Tibial artery (tissue), 4 donors: ENCODE data around the gene DLGAP5.

Experiments
- DNase-seq, 2 donors: peaks; one replicate each; pipeline ENCODE4 v3.0.0-alpha.2; 2019
- H3K27ac ChIP-seq, 2 donors: fragments of 200-600 bp; sonication (generic) in 1 of 2; 1 replicate in 1 of 2; 2 replicates in 1 of 2; pipeline ENCODE4 v1.5.1; 2018 to 2019; ENCODE audit warnings: mild to moderate bottlenecking in 1 of 2
- H3K27me3 ChIP-seq, 2 donors: fragments of 200-600 bp; sonication (generic) in 1 of 2; one replicate each; pipeline versions ENCODE4 v1.5.1 to v1.6.0; 2016 to 2019
- H3K36me3 ChIP-seq, 3 donors: fragments of 200-600 bp; sonication (generic) in 2 of 3; one replicate each; pipeline ENCODE4 v1.5.1; 2016 to 2019; ENCODE audit warnings: mild to moderate bottlenecking in 2 of 3
- H3K4me1 ChIP-seq, 4 donors: fragments of 200-600 bp; sonication (generic) in 2 of 4; 1 replicate in 3 of 4; 2 replicates in 1 of 4; pipeline ENCODE4 v1.5.1; 2016 to 2019
- H3K4me3 ChIP-seq, 2 donors: fragments of 200-600 bp; sonication (generic) in 1 of 2; 1 replicate in 1 of 2; 2 replicates in 1 of 2; pipeline ENCODE4 v1.5.1; 2018 to 2019; ENCODE audit warnings: mild to moderate bottlenecking in 2 of 2
- H3K9me3 ChIP-seq, 3 donors: fragments of 200-600 bp; sonication (generic) in 1 of 3; one replicate each; pipeline ENCODE4 v1.5.1; 2016 to 2019
- intact Hi-C: fragments of 100-400 bp; cut with DNase I; formaldehyde crosslinking; loops from one replicate; pipeline ENCODE4 v1.15.0; 2023; ENCODE audit warnings: low total_unique reads
- TF ChIP-seq, protein P1 (sequence below), 2 experiments: fragments of 200-600 bp in 1 of 2; fragments of 450-650 bp in 1 of 2; IDR thresholded peaks; one replicate each; pipeline ENCODE4 v1.5.1; 2017 to 2019; ENCODE audit warnings: antibody characterized with exemption in 2 of 2, mild to moderate bottlenecking in 1 of 2, moderate library complexity in 1 of 2

DLGAP5 gene

GRCh38 chr14:55194656-55195355 is 3.4 kb upstream of the DLGAP5 start:
- Histone ChIP-seq H3K4me3 (no peak overlapping the region), H3K9me3 (no peaks in the 10 kb centered on the region), H3K27ac (no peak overlapping the region), H3K36me3 (no peaks in the 10 kb centered on the region), H3K27me3 (no peaks in the 10 kb centered on the region), H3K4me1 (peaks cover 0 to 6% (median 6%) of the 10 kb centered on the region in 4 donors)
- TF ChIP-seq, protein P1, sequence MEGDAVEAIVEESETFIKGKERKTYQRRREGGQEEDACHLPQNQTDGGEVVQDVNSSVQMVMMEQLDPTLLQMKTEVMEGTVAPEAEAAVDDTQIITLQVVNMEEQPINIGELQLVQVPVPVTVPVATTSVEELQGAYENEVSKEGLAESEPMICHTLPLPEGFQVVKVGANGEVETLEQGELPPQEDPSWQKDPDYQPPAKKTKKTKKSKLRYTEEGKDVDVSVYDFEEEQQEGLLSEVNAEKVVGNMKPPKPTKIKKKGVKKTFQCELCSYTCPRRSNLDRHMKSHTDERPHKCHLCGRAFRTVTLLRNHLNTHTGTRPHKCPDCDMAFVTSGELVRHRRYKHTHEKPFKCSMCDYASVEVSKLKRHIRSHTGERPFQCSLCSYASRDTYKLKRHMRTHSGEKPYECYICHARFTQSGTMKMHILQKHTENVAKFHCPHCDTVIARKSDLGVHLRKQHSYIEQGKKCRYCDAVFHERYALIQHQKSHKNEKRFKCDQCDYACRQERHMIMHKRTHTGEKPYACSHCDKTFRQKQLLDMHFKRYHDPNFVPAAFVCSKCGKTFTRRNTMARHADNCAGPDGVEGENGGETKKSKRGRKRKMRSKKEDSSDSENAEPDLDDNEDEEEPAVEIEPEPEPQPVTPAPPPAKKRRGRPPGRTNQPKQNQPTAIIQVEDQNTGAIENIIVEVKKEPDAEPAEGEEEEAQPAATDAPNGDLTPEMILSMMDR (IDR thresholded peaks at IDR 0.05) = no peak
- intact Hi-C loops = no loop called here
- no peak for DNase-seq

- H3K4me3 ChIP-seq = peak overlapping the region; percentile 56 to 63
- intact Hi-C loops = no loop called here
- TF ChIP-seq, protein P1 (IDR thresholded peaks at IDR 0.05) = no peak
- no peaks in the 10 kb centered on the region for H3K27me3 ChIP-seq
- H3K9me3 ChIP-seq = no peaks in the 10 kb centered on the region
- no peak for DNase-seq
- H3K4me1 ChIP-seq = peaks cover 0 to 6% (median 6%) of the 10 kb centered on the region in 4 donors
- no peaks in the 10 kb centered on the region for H3K36me3 ChIP-seq
- H3K27ac ChIP-seq = peak overlapping the region; percentile 72 to 80
These were observed 753 bp upstream of the DLGAP5 start for GRCh38 chr14:55192054-55192621.

DNA sequence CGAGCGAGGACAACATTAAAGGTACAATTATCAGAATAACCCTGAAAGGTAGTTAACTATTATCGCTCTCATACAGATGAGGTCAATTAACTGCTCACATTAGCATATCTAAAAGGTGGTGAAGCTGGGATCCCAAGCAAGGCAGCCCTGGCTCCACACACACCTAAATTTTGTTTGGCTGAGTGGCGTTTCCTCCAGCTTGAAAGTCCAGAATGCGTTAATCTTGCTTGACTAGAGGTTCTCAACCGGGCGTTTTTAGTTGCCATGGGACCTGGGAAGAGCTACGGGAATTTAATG is 531 bp downstream of the DLGAP5 start:
- Histone ChIP-seq H3K27me3 (no peaks in the 10 kb centered on the region), H3K9me3 (no peaks in the 10 kb centered on the region), H3K4me1 (peaks cover 0 to 6% (median 6%) of the 10 kb centered on the region in 4 donors), H3K4me3 (peak overlapping the region; percentile 56 to 63), H3K27ac (no peak overlapping the region), H3K36me3 (no peaks in the 10 kb centered on the region)
- DNase-seq = no peak
- TF ChIP-seq, protein P1 (IDR thresholded peaks at IDR 0.05) = no peak
- intact Hi-C loops = no loop called here

- intact Hi-C loops = no loop called here
- no peak for DNase-seq
These were observed 2.6 kb downstream of the DLGAP5 start for GRCh38 chr14:55188686-55189295.

GRCh38 chr14:55180434-55180833 is 11.0 kb downstream of the DLGAP5 start:
- Histone ChIP-seq H3K4me3 (no peak overlapping the region), H3K27me3 (no peaks in the 10 kb centered on the region), H3K4me1 (no peaks in the 10 kb centered on the region), H3K36me3 (no peaks in the 10 kb centered on the region), H3K27ac (no peak overlapping the region), H3K9me3 (no peaks in the 10 kb centered on the region)
- intact Hi-C loops = no loop called here
- DNase-seq = no peak
- TF ChIP-seq, protein P1 (IDR thresholded peaks at IDR 0.05) = no peak

More at GRCh38 chr14:55188686-55189295, 2.6 kb downstream of the DLGAP5 start:
- Histone ChIP-seq H3K4me1 (peaks cover 0 to 6% (median 6%) of the 10 kb centered on the region in 4 donors), H3K27ac (no peak overlapping the region), H3K36me3 (no peaks in the 10 kb centered on the region), H3K27me3 (no peaks in the 10 kb centered on the region), H3K9me3 (no peaks in the 10 kb centered on the region), H3K4me3 (no peak overlapping the region)
- TF ChIP-seq, protein P1 (IDR thresholded peaks at IDR 0.05) = no peak
